Stimulated activated CD8-positive, alpha-beta memory T cell treated with anti-CD3 and anti-CD28 coated beads, Interleukin-7, amount 100 ng/mL, for 4 hours (primary cell): ENCODE results near the gene MSGN1.
"Not testable (repeated sequence)": the region's sequence is repeated elsewhere in the genome, so short reads cannot be mapped to it uniquely, and the experiment has no call there.

Source experiments
- DNase-seq, 2 donors: peaks; one replicate each; pipeline ENCODE4 v3.0.0-alpha.2; 2020; ENCODE audit warnings: low read depth in 2 of 2

Gene MSGN1

GRCh38 chr2:17805166-17805565 is 11.1 kb upstream of the MSGN1 start:
- no peak for DNase-seq

GRCh38 chr2:17805717-17806363 is 10.4 kb upstream of the MSGN1 start:
- no peak for DNase-seq

GRCh38 chr2:17813010-17813741 is 3.1 kb upstream of the MSGN1 start:
- no peak for DNase-seq

- no peak for DNase-seq
These were observed 2.4 kb upstream of the MSGN1 start for GRCh38 chr2:17813742-17814473.

GRCh38 chr2:17814601-17815000 is 1.7 kb upstream of the MSGN1 start:
- no peak for DNase-seq

- DNase-seq = no peak
These were observed 634 bp upstream of the MSGN1 start for GRCh38 chr2:17815468-17816184.

- no peak for DNase-seq
These were observed 2.1 kb downstream of the MSGN1 start for GRCh38 chr2:17818235-17818815.

- no peak for DNase-seq
These were observed 4.8 kb downstream of the MSGN1 start for GRCh38 chr2:17821080-17821479.

GRCh38 chr2:17821535-17822444 is 5.5 kb downstream of the MSGN1 start:
- DNase-seq = no peak

GRCh38 chr2:17822445-17823117 is 6.3 kb downstream of the MSGN1 start:
- DNase-seq = no peak

- not testable (repeated sequence) for DNase-seq
These were observed 7.4 kb downstream of the MSGN1 start for GRCh38 chr2:17823646-17824045.

GRCh38 chr2:17827316-17827715 is 11.1 kb downstream of the MSGN1 start:
- no peak for DNase-seq

- DNase-seq = no peak
These were observed 11.5 kb downstream of the MSGN1 start for GRCh38 chr2:17827785-17828184.

GRCh38 chr2:17830053-17831034 is 14.1 kb downstream of the MSGN1 start:
- DNase-seq = no peak

GRCh38 chr2:17835516-17835915 is 19.3 kb downstream of the MSGN1 start:
- no peak for DNase-seq

- DNase-seq = no peak
These were observed 23.7 kb downstream of the MSGN1 start for GRCh38 chr2:17839959-17840358.

- DNase-seq = no peak
These were observed 27.2 kb downstream of the MSGN1 start for GRCh38 chr2:17843457-17843856.

- no peak for DNase-seq
These were observed 29.5 kb downstream of the MSGN1 start for GRCh38 chr2:17845806-17846205.

- DNase-seq = no peak
These were observed 30.4 kb downstream of the MSGN1 start for GRCh38 chr2:17846676-17847075.
